Osteocyte (in vitro differentiated cells): ENCODE measurements around the gene CLMP. TPM values are rescaled to one million over a fixed set of nuclear protein-coding genes. Genes with fewer than 3 reads are reported as not detected.

Experiments used
- DNase-seq: peaks from one replicate; pipeline ENCODE4 v3.0.0; 2021; ENCODE audit warnings: mixed read lengths; ENCODE audit not compliant: unreplicated experiment; ENCODE audit errors: extremely low spot score
- H3K27ac Mint-ChIP-seq: one replicate; pipeline ENCODE4 v1.8.0; 2021; ENCODE audit warnings: mild to moderate bottlenecking, mixed read lengths; ENCODE audit not compliant: unreplicated experiment
- H3K27me3 Mint-ChIP-seq: one replicate; pipeline ENCODE4 v1.8.0; 2021; ENCODE audit warnings: mixed read lengths; ENCODE audit not compliant: unreplicated experiment
- H3K36me3 Mint-ChIP-seq: one replicate; pipeline ENCODE4 v1.8.0; 2021; ENCODE audit warnings: mixed read lengths; ENCODE audit not compliant: unreplicated experiment
- H3K4me1 Mint-ChIP-seq: one replicate; pipeline ENCODE4 v1.8.0; 2021; ENCODE audit warnings: mixed read lengths; ENCODE audit not compliant: unreplicated experiment
- H3K4me3 Mint-ChIP-seq: one replicate; pipeline ENCODE4 v1.8.0; 2021; ENCODE audit warnings: mild to moderate bottlenecking, moderate library complexity, mixed read lengths; ENCODE audit not compliant: unreplicated experiment
- H3K9me3 Mint-ChIP-seq: one replicate; pipeline ENCODE4 v1.8.0; 2021; ENCODE audit warnings: mixed read lengths; ENCODE audit not compliant: unreplicated experiment
- CTCF ChIP-seq: fragments of 200-600 bp; sonication (generic); IDR thresholded peaks from 2 replicates; pipeline ENCODE4 v1.5.0; 2021; ENCODE audit warnings: antibody characterized with exemption, mild to moderate bottlenecking, moderate library complexity
- total RNA-seq: library from RNA; stranded (reverse); gene quantifications from 2 replicates; pipeline ENCODE4 v1.2.1, GENCODE V29; 2021

CLMP gene
- total RNA-seq, 1 donor from 2014 or later = 24.8 TPM

DNA sequence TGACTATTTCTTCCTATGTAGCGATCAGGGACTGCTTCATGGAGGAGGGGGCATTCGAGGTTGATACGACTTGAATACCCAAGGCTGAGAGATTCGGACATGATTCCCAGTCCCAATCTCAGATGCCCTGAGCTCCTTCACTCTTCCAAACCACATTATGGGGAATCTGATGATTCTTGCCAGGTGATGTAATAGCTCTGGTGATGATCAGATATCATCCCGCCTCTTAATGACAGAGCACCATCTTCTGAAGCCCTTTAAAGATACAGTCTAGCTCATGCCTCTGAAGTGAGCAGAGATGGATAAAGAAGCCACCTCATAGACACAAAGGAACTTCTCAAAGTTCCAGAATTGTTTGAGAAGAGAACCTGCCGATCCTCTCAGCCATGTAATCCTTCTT is 8.9 kb upstream of the CLMP start:
- no peaks in the 10 kb centered on the region for H3K9me3 Mint-ChIP-seq
- no peak for TF ChIP-seq CTCF
- peaks cover 6% of the 10 kb centered on the region for H3K4me1 Mint-ChIP-seq
- no peaks in the 10 kb centered on the region for H3K36me3 Mint-ChIP-seq
- H3K27ac Mint-ChIP-seq = no peak overlapping the region
- no peak overlapping the region for H3K4me3 Mint-ChIP-seq
- DNase-seq = no peak
- H3K27me3 Mint-ChIP-seq = peaks cover 19% of the 10 kb centered on the region

DNA sequence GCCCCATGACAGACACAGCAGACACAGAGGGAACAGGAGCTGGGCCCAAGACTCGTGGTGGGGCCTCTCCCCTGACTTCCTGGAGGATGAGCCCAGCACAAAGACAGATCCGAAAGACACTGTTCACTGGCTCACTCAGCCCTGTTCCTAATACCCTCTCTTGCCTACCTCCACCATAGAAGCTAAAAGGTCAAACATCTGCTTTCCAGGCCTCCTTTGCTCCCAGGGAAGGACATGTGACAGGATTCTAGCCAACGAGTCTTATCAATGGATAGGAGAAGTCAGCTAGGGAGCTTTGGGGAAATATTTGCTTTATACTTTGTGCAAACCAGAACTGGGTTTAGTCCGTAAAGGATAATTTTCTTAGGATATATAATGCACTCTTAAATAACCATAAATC is 8.4 kb upstream of the CLMP start:
- Mint-ChIP-seq H3K27ac (no peak overlapping the region), H3K9me3 (no peaks in the 10 kb centered on the region), H3K27me3 (peaks cover 16% of the 10 kb centered on the region), H3K4me3 (no peak overlapping the region), H3K36me3 (no peaks in the 10 kb centered on the region), H3K4me1 (peaks cover 6% of the 10 kb centered on the region)
- DNase-seq = no peak
- no peak for TF ChIP-seq CTCF

DNA sequence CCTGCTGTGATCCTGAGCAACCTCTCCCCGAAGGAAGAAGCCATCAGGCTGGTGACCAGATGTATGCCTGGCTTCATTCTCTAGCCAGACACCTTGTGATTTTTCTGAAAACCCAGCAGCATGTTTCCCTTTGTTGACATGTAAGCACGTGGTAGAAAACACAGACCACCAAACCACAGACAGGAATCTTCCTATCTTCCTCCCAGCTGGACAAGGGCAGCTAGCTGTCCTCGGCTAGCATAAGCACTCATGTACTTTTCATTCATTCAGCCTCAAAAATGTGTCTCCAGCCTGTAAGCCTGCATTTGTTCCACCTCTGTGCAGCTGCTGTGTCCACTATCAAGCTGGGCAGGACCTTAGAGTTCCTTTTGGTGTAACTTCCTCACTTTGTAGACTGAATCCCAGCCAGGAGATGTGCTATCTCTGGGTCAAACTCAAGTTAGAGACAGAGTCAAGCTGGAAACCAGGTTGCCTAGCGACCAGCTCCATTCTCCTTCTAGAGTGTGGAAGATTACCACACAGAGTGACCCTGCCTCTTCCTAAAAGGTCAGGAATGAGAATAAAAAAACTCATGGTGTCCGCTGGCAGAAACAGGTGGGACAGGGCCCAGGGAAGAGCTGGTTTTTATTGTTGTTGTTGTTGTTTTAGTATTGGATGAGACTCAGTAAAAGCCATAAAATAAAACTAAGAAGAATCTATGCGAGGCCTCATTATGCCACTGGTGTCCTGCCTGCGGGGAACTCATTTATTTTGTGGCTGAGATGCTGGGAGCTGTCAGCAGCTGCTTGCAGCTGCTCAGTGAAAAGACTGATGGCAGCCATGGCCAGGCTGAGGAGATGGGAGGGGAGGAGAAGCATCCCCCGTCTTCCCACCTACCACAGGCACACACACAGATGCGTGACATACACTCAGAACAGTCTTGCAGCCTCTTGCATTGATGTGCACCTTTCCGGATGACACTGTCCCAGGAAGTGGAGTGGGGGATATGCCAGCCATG is 7.4 kb upstream of the CLMP start:
- peaks cover 10% of the 10 kb centered on the region for H3K4me1 Mint-ChIP-seq
- H3K27ac Mint-ChIP-seq = no peak overlapping the region
- H3K27me3 Mint-ChIP-seq = peaks cover 8% of the 10 kb centered on the region
- H3K4me3 Mint-ChIP-seq = no peak overlapping the region
- no peak for DNase-seq
- no peaks in the 10 kb centered on the region for H3K36me3 Mint-ChIP-seq
- H3K9me3 Mint-ChIP-seq = no peaks in the 10 kb centered on the region
- TF ChIP-seq CTCF = no peak

GRCh38 chr11:123200264-123200663 is 5.2 kb upstream of the CLMP start:
- TF ChIP-seq CTCF = no peak
- no peak for DNase-seq
- peaks cover 3% of the 10 kb centered on the region for H3K27me3 Mint-ChIP-seq
- no peaks in the 10 kb centered on the region for H3K36me3 Mint-ChIP-seq
- no peak overlapping the region for H3K4me3 Mint-ChIP-seq
- H3K9me3 Mint-ChIP-seq = no peaks in the 10 kb centered on the region
- peaks cover 17% of the 10 kb centered on the region for H3K4me1 Mint-ChIP-seq
- no peak overlapping the region for H3K27ac Mint-ChIP-seq

- Mint-ChIP-seq H3K27ac (no peak overlapping the region), H3K4me1 (peaks cover 34% of the 10 kb centered on the region), H3K36me3 (no peaks in the 10 kb centered on the region), H3K4me3 (no peak overlapping the region), H3K9me3 (no peaks in the 10 kb centered on the region), H3K27me3 (peaks cover 3% of the 10 kb centered on the region)
- no peak for TF ChIP-seq CTCF
- no peak for DNase-seq
Observed at GRCh38 chr11:123197711-123198110, 2.7 kb upstream of the CLMP start.
